OCI-LY7 (cell line): ENCODE measurements around the gene PIMREG.

ENCODE experiments used
- EZH2phosphoT487 ChIP-seq: fragments of 200-600 bp; sonication (generic); IDR thresholded peaks from 2 replicates; pipeline ENCODE4 v1.6.1; 2018; ENCODE audit warnings: low read depth, borderline replicate concordance, mild to moderate bottlenecking, mixed run types, antibody characterized with exemption, low read length, moderate library complexity, mixed read lengths
- TF ChIP-seq, protein P1 (sequence below): fragments of 200-600 bp; sonication (generic); conservative IDR thresholded peaks from 2 replicates; pipeline ENCODE4 v1.5.1; 2014; ENCODE audit warnings: mild to moderate bottlenecking, antibody characterized with exemption, low read length, moderate library complexity, mixed read lengths

DNA sequence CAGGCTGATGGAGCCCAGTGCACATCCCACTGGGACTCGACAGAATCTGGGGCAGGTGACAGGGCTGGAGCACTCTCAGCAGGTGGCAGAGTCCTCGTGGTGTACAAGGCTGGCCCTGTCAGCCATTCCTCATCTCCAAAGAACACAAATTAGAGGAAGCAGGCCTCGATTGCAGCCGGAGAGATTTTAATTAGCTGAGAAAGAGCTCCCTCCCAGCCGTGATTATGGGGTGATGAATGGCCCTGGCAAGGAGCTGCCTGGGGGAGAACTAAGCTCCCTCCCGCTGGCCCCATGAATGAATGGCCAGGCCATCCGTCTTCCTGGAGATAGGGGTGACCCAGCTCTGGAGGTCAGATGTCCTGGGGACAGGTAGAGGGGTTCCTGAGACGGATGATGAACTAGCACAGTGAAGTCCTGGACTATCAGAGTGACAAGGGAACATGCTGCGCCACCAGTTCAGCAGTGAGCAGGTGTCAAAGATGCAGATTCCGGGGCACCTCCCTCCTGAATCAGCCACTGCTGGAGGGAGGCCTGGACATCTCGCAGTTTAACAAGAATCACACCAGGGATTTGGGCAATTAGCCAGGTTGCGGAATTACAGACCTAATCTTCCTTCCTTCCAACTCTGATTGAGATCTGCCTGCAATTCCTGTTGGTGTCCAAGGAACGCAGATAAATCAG is 35.5 kb downstream of the PIMREG start:
- TF ChIP-seq, protein P1, sequence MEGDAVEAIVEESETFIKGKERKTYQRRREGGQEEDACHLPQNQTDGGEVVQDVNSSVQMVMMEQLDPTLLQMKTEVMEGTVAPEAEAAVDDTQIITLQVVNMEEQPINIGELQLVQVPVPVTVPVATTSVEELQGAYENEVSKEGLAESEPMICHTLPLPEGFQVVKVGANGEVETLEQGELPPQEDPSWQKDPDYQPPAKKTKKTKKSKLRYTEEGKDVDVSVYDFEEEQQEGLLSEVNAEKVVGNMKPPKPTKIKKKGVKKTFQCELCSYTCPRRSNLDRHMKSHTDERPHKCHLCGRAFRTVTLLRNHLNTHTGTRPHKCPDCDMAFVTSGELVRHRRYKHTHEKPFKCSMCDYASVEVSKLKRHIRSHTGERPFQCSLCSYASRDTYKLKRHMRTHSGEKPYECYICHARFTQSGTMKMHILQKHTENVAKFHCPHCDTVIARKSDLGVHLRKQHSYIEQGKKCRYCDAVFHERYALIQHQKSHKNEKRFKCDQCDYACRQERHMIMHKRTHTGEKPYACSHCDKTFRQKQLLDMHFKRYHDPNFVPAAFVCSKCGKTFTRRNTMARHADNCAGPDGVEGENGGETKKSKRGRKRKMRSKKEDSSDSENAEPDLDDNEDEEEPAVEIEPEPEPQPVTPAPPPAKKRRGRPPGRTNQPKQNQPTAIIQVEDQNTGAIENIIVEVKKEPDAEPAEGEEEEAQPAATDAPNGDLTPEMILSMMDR = no peak
- TF ChIP-seq EZH2phosphoT487 = no peak
